ENCODE data around the gene CREBL2.

The CREBL2 gene

DNA sequence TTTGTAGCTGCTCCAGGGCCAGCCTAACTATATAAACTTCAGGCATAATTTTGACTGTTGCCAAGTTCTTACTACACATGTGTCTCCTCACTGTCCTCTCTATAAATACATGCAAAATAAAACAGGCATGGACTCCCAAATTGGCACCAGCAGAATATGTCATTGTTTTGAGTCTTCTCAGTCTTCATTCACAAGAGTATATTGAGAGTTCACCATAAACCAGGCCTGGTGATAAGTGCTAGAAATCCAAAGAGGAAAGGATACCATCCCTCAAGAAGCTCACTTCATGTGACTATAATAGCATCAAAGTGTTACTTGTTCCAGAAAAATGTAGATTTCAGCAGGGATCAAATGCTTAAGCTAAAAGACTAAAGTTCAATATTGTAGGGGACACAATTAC lies 70.6 kb downstream of the CREBL2 start:
- no peak for DNase-seq

DNA sequence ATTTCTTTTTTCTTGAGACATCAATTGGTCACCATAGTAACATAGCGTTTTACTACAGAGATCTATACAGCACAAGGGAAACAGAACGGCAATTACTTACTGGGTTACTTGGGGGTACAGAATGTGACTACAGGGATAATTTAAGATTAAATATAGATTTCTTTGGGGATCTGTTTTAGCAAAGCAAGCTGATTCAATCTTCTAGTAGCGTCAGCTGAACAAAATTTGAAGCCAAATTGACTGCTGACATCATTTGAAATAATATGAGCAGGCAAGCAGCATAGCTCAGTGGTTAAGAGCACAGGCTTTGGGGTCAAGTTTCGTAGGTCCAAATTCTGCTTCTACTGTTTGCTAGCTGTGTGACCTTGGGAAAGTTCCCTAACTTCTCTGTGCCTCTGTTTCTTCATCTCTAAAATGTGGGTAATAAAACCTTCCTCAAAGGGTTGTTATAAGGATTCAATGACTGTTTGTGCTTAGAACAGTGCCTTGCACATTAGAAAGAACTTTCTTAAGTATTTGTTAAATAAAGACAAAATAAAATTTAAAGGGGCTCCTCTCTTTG lies 71.5 kb downstream of the CREBL2 start:
- no peak for DNase-seq

DNA sequence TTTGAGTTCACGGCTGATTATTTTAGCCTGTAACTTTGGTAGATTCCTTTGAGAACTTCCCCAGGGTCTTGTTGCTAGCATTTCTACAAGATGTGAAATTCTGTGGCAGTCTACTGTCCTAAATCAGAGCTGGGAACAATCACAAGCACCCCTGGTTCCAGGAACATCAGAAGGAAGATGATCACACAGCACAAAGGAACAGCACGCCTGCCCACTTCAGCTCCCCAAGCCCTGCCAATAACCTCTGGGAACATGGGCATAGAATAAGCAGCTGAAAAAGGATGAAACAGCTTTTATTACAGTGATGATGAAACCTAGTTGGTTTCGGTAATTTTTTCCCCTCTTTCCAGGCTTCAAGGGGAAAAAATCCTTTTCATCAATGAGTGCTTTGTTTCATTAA lies 72.0 kb downstream of the CREBL2 start:
- no peak for DNase-seq

DNA sequence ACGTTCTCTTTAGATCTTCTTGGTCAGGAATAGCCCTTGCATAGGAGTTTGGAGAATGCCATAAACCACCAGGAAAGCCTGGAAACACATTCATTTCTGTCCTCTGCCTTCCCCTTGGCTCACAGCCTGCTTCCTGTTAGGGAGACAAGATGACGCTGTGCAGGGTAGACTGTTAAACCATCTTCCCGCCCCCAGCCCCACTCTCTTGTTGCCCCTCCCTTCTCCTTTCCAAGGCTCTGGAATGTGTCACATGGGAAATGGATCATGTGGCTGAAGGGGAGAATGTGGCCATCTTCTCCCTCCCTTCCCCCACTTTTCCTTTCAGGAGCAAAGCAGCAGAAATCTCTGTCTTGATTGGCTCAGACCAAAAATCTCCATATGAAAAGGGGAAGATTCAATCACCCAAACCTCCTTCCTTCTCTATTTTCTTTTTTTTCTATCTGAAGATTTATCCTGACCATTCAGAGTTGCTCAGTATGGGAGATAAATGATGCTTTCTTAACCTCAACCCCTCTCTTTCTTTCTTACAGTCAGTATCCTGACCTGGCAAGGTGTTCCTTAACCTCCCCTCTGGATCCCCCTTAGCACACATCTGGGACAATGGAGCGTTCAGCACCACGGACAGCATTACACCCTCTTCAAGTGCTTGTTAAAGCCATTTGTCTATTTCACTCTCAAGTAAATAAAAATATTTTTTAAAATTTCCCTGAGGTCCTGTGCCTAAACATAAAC lies 72.9 kb downstream of the CREBL2 start:
- DNase-seq, result no peak

DNA sequence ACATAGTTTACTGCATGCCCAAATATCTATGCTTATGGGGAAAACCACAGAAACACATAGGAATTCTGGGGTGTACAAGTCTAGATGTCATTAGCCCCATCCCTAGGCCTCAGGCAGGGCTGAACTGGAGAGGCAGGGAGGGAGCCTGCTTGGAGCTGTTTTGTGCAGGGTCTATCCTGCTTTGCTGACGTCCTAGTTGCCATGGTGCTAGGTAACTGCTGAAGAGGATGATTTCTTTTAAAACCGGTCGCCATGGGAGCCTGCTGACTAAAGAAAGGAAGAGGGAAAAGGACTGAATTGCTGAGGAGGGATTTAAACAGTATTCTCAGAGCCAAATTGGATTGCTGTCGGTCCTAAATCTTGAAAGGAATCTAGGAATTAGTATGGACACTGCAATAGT lies 73.6 kb downstream of the CREBL2 start:
- DNase-seq, result no peak

DNA sequence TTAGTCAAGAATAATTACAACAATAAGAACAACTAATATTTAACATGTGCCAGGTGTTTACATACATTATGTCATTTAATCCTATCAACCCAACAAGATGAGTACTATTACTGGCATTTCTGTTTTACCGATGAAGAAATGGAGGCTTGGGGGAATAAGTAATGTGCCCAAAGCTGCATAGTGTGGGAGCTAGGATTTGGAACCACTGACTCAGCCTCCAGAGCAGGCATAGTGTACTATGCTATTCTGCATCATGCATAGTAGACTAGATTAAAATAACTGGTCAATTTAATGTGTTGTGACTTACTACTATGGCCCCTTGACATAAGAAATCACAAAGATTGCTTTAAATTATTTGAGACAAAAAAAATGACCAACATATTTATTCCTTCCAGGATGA lies 74.8 kb downstream of the CREBL2 start:
- DNase-seq, result no peak

DNA sequence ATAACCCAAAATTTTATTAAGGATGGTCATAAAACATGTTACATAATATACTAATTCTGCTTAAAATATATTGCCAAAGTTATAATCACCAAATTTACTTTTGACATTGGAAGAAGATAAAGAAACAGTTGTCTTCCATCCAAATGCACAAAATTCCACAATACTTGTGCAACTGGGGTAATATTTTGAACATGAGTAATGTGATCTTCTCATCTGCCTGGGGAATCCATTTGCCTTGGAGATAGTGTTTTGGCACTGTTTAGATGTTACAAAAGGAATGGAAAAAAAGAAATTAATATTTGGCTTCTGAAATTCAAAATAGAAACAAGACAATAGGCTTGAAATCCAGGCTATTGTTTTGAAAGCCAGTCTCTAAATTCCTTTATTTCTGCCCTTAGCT lies 75.2 kb downstream of the CREBL2 start:
- DNase-seq, result no peak

DNA sequence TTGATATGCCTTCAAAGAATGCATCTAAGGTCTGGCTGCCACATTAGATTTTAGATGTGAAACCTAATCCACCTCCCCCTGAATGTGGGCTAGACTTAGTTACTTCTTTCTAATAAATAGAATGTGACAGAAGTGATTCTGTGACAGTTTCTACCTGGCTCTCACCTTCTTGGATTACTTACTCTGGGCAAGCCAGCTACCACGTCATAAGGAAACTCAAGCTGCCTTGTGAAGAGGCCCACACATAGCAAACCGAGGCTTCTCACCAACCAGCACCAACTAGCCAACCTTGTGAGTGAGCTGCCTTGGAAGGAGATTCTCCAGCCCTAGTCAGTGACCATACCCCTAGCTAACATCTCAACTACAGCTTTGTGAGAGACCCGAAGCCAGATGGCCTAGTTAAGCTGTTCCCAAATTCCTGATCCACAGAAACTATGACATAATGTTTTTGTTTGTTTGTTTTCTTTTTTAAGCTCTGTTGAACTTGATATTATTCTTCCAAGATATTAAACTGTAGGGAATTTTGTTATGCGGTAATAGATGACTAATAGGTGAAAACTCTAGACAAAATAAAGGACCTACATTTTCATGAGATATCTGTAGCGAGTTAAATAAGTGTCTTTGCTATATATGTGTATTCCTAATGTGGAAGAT lies 78.1 kb downstream of the CREBL2 start:
- DNase-seq, result no peak

DNA sequence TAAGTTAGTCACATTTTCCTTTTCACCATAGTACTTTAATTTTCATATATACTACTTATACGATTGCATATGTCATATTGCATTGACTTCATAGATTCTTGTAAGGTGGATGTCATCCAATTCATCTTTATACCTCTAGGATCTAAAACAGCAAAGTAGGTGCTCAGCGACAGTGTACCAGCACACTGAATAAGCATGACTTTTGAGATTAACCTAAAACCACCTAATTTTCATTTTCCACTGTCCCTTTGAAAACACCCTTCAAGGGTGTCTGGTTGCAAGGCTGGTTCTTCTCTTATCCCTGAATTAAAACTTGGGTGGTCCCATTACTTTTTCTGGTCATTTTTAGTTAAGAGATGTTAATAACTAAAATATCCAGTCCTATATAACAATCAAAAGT lies 79.9 kb downstream of the CREBL2 start:
- DNase-seq, result no peak

DNA sequence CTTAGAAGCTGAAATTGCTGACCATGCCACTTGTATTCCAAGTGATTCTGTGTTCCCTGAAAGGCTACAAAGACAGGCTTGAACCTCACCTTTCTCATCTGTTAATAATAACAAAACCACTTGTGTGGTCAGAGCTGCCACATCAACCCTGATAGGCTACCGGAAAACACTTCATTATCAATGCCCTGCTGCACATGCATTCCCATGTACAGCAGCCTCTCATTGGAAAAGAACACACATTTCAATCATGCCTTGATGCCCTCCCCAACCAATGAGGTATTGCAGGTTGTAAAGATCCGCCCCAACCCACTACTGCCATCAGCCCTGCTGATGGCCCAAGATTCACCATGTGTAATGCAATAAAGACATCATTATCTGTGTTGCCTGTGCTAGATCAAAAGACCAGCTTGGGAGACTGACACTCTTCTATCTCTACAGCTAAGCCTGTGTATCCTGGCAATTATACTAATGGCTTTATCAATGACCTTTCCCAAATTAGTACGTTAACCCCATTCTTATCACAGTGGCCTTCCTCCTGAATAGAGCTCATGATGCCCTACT lies 81.5 kb downstream of the CREBL2 start:
- no peak for DNase-seq

Data from bone marrow (tissue), 2 donors.